ENCODE results near the gene IFT80. TPM values are rescaled to one million over a fixed set of nuclear protein-coding genes. Genes with fewer than 3 reads are reported as not detected.

The IFT80 gene
- total RNA-seq, 1 experiment from 2014 or later = 26.9 TPM

GRCh38 chr3:160226026-160226907 lies 172.8 kb downstream of the IFT80 start:
- DNase-seq (ENCODE audit: low spot score) = peak; percentile 32
- no peak overlapping the region for H3K27ac Mint-ChIP-seq
- ATAC-seq = peak; percentile 27
- H3K36me3 Mint-ChIP-seq = no peaks in the 10 kb centered on the region
- H3K4me1 Mint-ChIP-seq = peaks cover 17% of the 10 kb centered on the region
- H3K27me3 Mint-ChIP-seq (ENCODE audit: low read depth) = peaks cover 71% of the 10 kb centered on the region
- ChIA-PET POLR2A (interaction anchor here (0.7 to 1.3 kb wide), 3 partner anchors 194 to 224 kb away, joined by 3 read pairs; no protein-coding TSS in a partner anchor), CTCF (interaction anchor here (0.9 to 2.8 kb wide), 8 partner anchors 8 to 323 kb away, joined by 3 to 9 read pairs (median 3); no protein-coding TSS in a partner anchor)
- no peaks in the 10 kb centered on the region for H3K9me3 Mint-ChIP-seq
- H3K4me3 Mint-ChIP-seq = peak overlapping the region; percentile 73
- peak; percentile 81; the same call in 1 of the 2 replicates for TF ChIP-seq TCF7 (CRISPR knock-in tag; IDR thresholded peaks at IDR 0.05; ENCODE audit: low read depth)
- TF ChIP-seq IRF1 (CRISPR knock-in tag; IDR thresholded peaks at IDR 0.05) = peak; percentile 86; the same call in 1 of the 2 replicates
- TF ChIP-seq EMX1 (CRISPR knock-in tag; IDR thresholded peaks at IDR 0.05) = no peak
- TF ChIP-seq, protein P1, sequence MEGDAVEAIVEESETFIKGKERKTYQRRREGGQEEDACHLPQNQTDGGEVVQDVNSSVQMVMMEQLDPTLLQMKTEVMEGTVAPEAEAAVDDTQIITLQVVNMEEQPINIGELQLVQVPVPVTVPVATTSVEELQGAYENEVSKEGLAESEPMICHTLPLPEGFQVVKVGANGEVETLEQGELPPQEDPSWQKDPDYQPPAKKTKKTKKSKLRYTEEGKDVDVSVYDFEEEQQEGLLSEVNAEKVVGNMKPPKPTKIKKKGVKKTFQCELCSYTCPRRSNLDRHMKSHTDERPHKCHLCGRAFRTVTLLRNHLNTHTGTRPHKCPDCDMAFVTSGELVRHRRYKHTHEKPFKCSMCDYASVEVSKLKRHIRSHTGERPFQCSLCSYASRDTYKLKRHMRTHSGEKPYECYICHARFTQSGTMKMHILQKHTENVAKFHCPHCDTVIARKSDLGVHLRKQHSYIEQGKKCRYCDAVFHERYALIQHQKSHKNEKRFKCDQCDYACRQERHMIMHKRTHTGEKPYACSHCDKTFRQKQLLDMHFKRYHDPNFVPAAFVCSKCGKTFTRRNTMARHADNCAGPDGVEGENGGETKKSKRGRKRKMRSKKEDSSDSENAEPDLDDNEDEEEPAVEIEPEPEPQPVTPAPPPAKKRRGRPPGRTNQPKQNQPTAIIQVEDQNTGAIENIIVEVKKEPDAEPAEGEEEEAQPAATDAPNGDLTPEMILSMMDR (IDR thresholded peaks at IDR 0.05) = no peak
- TF ChIP-seq NR1H2 (CRISPR knock-in tag; IDR thresholded peaks at IDR 0.05) = 0 out of 2 replicates have a peak, but pooled peaks have one; percentile 39
- TF ChIP-seq SMAD4 (CRISPR knock-in tag; IDR thresholded peaks at IDR 0.05) = 0 out of 2 replicates have a peak, but pooled peaks have one; percentile 55
- TF ChIP-seq NFE2L1 (CRISPR knock-in tag; IDR thresholded peaks at IDR 0.05) = peak; percentile 93
- TF ChIP-seq TP53 (CRISPR knock-in tag; IDR thresholded peaks at IDR 0.05) = peak; percentile 85
- no peak for TF ChIP-seq ZNF416 (CRISPR knock-in tag; IDR thresholded peaks at IDR 0.05)
- no peak for TF ChIP-seq NFATC4 (CRISPR knock-in tag; IDR thresholded peaks at IDR 0.05)
- TF ChIP-seq, protein P2, sequence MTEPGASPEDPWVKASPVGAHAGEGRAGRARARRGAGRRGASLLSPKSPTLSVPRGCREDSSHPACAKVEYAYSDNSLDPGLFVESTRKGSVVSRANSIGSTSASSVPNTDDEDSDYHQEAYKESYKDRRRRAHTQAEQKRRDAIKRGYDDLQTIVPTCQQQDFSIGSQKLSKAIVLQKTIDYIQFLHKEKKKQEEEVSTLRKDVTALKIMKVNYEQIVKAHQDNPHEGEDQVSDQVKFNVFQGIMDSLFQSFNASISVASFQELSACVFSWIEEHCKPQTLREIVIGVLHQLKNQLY (CRISPR knock-in tag; IDR thresholded peaks at IDR 0.05) = no peak
- 0 out of 2 replicates have a peak, but pooled peaks have one; percentile 56 for TF ChIP-seq ELF4 (CRISPR knock-in tag; IDR thresholded peaks at IDR 0.05; ENCODE audit: low read depth)
- no peak for TF ChIP-seq PRRX2 (CRISPR knock-in tag; IDR thresholded peaks at IDR 0.05)
- no peak for TF ChIP-seq CREM (CRISPR knock-in tag; IDR thresholded peaks at IDR 0.05)
- 0 out of 2 replicates have a peak, but pooled peaks have one; percentile 32 for TF ChIP-seq ZBTB21 (CRISPR knock-in tag; IDR thresholded peaks at IDR 0.05; ENCODE audit: borderline replicate concordance)
- TF ChIP-seq, protein P3, sequence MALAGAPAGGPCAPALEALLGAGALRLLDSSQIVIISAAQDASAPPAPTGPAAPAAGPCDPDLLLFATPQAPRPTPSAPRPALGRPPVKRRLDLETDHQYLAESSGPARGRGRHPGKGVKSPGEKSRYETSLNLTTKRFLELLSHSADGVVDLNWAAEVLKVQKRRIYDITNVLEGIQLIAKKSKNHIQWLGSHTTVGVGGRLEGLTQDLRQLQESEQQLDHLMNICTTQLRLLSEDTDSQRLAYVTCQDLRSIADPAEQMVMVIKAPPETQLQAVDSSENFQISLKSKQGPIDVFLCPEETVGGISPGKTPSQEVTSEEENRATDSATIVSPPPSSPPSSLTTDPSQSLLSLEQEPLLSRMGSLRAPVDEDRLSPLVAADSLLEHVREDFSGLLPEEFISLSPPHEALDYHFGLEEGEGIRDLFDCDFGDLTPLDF (CRISPR knock-in tag; IDR thresholded peaks at IDR 0.05) = peak; percentile 93
- TF ChIP-seq GABPB1 (CRISPR knock-in tag; IDR thresholded peaks at IDR 0.05) = no peak
- TF ChIP-seq RORB (CRISPR knock-in tag; IDR thresholded peaks at IDR 0.05) = no peak
- TF ChIP-seq MXD4 (CRISPR knock-in tag; IDR thresholded peaks at IDR 0.05; ENCODE audit: borderline replicate concordance) = no peak
- no peak for TF ChIP-seq ZNF423 (CRISPR knock-in tag; IDR thresholded peaks at IDR 0.05)
- no peak; the same call in none of the 2 replicates for TF ChIP-seq IRF2 (CRISPR knock-in tag; IDR thresholded peaks at IDR 0.05; ENCODE audit: borderline replicate concordance, low read depth)
- no peak for TF ChIP-seq GTF2I (CRISPR knock-in tag; conservative IDR thresholded peaks at IDR 0.05)
- TF ChIP-seq, protein P4, sequence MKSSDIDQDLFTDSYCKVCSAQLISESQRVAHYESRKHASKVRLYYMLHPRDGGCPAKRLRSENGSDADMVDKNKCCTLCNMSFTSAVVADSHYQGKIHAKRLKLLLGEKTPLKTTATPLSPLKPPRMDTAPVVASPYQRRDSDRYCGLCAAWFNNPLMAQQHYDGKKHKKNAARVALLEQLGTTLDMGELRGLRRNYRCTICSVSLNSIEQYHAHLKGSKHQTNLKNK (CRISPR knock-in tag; IDR thresholded peaks at IDR 0.05) = no peak
- TF ChIP-seq TEAD1 (CRISPR knock-in tag; IDR thresholded peaks at IDR 0.05) = peak; percentile 84; the same call in 1 of the 2 replicates
- TF ChIP-seq ZNF317 (CRISPR knock-in tag; IDR thresholded peaks at IDR 0.05; ENCODE audit: borderline replicate concordance, low read depth) = 0 out of 2 replicates have a peak, but pooled peaks have one; percentile 33
- TF ChIP-seq STAT6 (CRISPR knock-in tag; conservative IDR thresholded peaks at IDR 0.05; ENCODE audit: low read depth) = no peak
- TF ChIP-seq OVOL2 (CRISPR knock-in tag; IDR thresholded peaks at IDR 0.05; ENCODE audit: borderline replicate concordance) = no peak
- 0 out of 2 replicates have a peak, but pooled peaks have one; percentile 20 for TF ChIP-seq CBFB (CRISPR knock-in tag; IDR thresholded peaks at IDR 0.05; ENCODE audit: low read depth)
- TF ChIP-seq FOXP4 (CRISPR knock-in tag; IDR thresholded peaks at IDR 0.05) = 0 out of 2 replicates have a peak, but pooled peaks have one; percentile 40

Measured in WTC11 (cell line).